CD14-positive monocyte (primary cell): ENCODE measurements around the gene KRTAP21-2. TPM values are rescaled to one million over a fixed set of nuclear protein-coding genes. Genes with fewer than 3 reads are reported as not detected.

Experiments
- DNase-seq, 3 donors: peaks; one replicate each; pipeline ENCODE4 v3.0.0-alpha.2; 2011 to 2022
- H2AFZ ChIP-seq: 2 replicates; pipeline ENCODE4 v1.6.0; 2012; ENCODE audit warnings: mild to moderate bottlenecking, low read depth, low read length, inconsistent platforms; ENCODE audit not compliant: insufficient read depth, poor library complexity, severe bottlenecking
- H3K27ac ChIP-seq, 2 donors: 1 replicate in 1 of 2; 2 replicates in 1 of 2; pipeline ENCODE4 v1.5.1; 2012 to 2013; ENCODE audit warnings: low read length in 2 of 2, control low read depth in 1 of 2, inconsistent platforms in 1 of 2, low read depth in 1 of 2, mild to moderate bottlenecking in 1 of 2
- H3K27me3 ChIP-seq, 2 donors: one replicate each; pipeline versions ENCODE4 v1.6.0 to v1.6.1; 2011 to 2013; ENCODE audit warnings: low read length in 2 of 2; ENCODE audit not compliant: control insufficient read depth in 2 of 2, insufficient read depth in 2 of 2
- H3K36me3 ChIP-seq, 2 donors: replicated peaks in 1 of 2; 1 replicate in 1 of 2; 2 replicates in 1 of 2; pipeline versions ENCODE4 v1.5.1 to v1.6.1; 2012 to 2013; ENCODE audit warnings: low read length in 2 of 2, control low read depth in 1 of 2, inconsistent platforms in 1 of 2, mild to moderate bottlenecking in 1 of 2; ENCODE audit not compliant: insufficient read depth in 2 of 2, control insufficient read depth in 1 of 2
- H3K4me1 ChIP-seq, 2 donors: 1 replicate in 1 of 2; 2 replicates in 1 of 2; pipeline versions ENCODE4 v1.5.1 to v1.6.1; 2012 to 2013; ENCODE audit warnings: low read length in 2 of 2, control low read depth in 1 of 2, inconsistent platforms in 1 of 2, mild to moderate bottlenecking in 1 of 2, moderate library complexity in 1 of 2; ENCODE audit not compliant: insufficient read depth in 2 of 2, control insufficient read depth in 1 of 2
- H3K4me2 ChIP-seq: replicated peaks from 2 replicates; pipeline ENCODE3; 2012; ENCODE audit warnings: low read length, moderate library complexity, mild to moderate bottlenecking; ENCODE audit not compliant: poor library complexity, severe bottlenecking; ENCODE audit errors: extremely low read depth
- H3K4me3 ChIP-seq, 3 experiments: fragments of 200-600 bp in 1 of 3; sonication (generic) in 1 of 3; replicated peaks in 1 of 3; 1 replicate in 2 of 3; 2 replicates in 1 of 3; pipeline ENCODE4 v1.5.1; 2011 to 2013; ENCODE audit warnings: low read length in 3 of 3, mild to moderate bottlenecking in 3 of 3, control low read depth in 2 of 3, low read depth in 2 of 3, inconsistent platforms in 1 of 3, moderate library complexity in 1 of 3
- H3K79me2 ChIP-seq: 2 replicates; pipeline ENCODE4 v1.6.0; 2012; ENCODE audit warnings: mild to moderate bottlenecking, control low read depth, inconsistent platforms, low read length, moderate library complexity; ENCODE audit not compliant: insufficient read depth
- H3K9ac ChIP-seq: 2 replicates; pipeline ENCODE4 v1.6.0; 2017; ENCODE audit warnings: low read length, mild to moderate bottlenecking; ENCODE audit not compliant: insufficient read depth, poor library complexity, severe bottlenecking
- H3K9me3 ChIP-seq, 2 donors: replicated peaks in 1 of 2; 1 replicate in 1 of 2; 2 replicates in 1 of 2; pipeline versions ENCODE4 v1.5.1 to v1.6.1; 2012 to 2013; ENCODE audit warnings: low read length in 2 of 2, control low read depth in 1 of 2; ENCODE audit not compliant: control insufficient read depth in 1 of 2, insufficient read depth in 1 of 2
- H4K20me1 ChIP-seq: 2 replicates; pipeline ENCODE4 v1.6.0; 2012; ENCODE audit warnings: mild to moderate bottlenecking, low read length, control low read depth, moderate library complexity; ENCODE audit not compliant: insufficient read depth
- H3K27ac Mint-ChIP-seq, 7 donors: one replicate each; pipeline ENCODE4 v1.8.0; 2020; ENCODE audit warnings: mild to moderate bottlenecking in 7 of 7, mixed read lengths in 7 of 7, moderate library complexity in 6 of 7, inconsistent platforms in 2 of 7
- H3K27me3 Mint-ChIP-seq, 3 donors: one replicate each; pipeline ENCODE4 v1.8.0; 2021 to 2022; ENCODE audit warnings: low read depth in 3 of 3, mild to moderate bottlenecking in 3 of 3, mixed read lengths in 3 of 3, moderate library complexity in 3 of 3, inconsistent platforms in 1 of 3
- H3K36me3 Mint-ChIP-seq, 2 donors: one replicate each; pipeline ENCODE4 v1.8.0; 2020; ENCODE audit warnings: mixed read lengths in 2 of 2, inconsistent platforms in 1 of 2, mild to moderate bottlenecking in 1 of 2
- H3K4me1 Mint-ChIP-seq: one replicate; pipeline ENCODE4 v1.8.0; 2020; ENCODE audit warnings: mild to moderate bottlenecking, mixed read lengths
- H3K4me3 Mint-ChIP-seq, 2 donors: one replicate each; pipeline ENCODE4 v1.8.0; 2020; ENCODE audit warnings: mild to moderate bottlenecking in 2 of 2, mixed read lengths in 2 of 2, moderate library complexity in 1 of 2
- H3K9me3 Mint-ChIP-seq, 7 donors: one replicate each; pipeline ENCODE4 v1.8.0; 2020 to 2022; ENCODE audit warnings: mixed read lengths in 7 of 7, mild to moderate bottlenecking in 6 of 7, moderate library complexity in 6 of 7, inconsistent platforms in 2 of 7
- CTCF ChIP-seq: fragments of 200-600 bp; IDR thresholded peaks from one replicate; pipeline ENCODE4 v1.8.0; 2022; ENCODE audit warnings: antibody characterized with exemption, mild to moderate bottlenecking
- WGBS: methylation state at CpG from one replicate; pipeline ENCODE4 v1.1.5; 2013; ENCODE audit warnings: missing lambda C conversion rate; ENCODE audit not compliant: insufficient coverage; 5-methylcytosine and 5-hydroxymethylcytosine counted together
- intact Hi-C, 2 donors: fragments of 100-400 bp; cut with micrococcal nuclease; formaldehyde crosslinking; loops; one replicate each; pipeline versions ENCODE4 v1.15.0 to v1.15.1; 2023
- polyA plus RNA-seq, 3 donors: library from polyadenylated mRNA; depleted of rRNA in 1 of 3; unstranded in 2 of 3; stranded (reverse) in 1 of 3; fragments of 300-500 nt in 2 of 3; fragments of >200 nt in 1 of 3; fragmentation: Illumina TruSeq in 2 of 3; gene quantifications; 1 replicate in 2 of 3; 2 replicates in 1 of 3; pipeline ENCODE4 v1.2.3, GENCODE V29; 2012 to 2021

The KRTAP21-2 gene
- polyA plus RNA-seq, 3 donors: not detected

GRCh38 chr21:30713766-30714165 lies 33.3 kb downstream of the KRTAP21-2 start:
- no peak for DNase-seq
- Mint-ChIP-seq H3K36me3 (no peaks in the 10 kb centered on the region), H3K27me3 (no peaks in the 10 kb centered on the region), H3K9me3 (peaks cover 1 to 13% (median 6%) of the 10 kb centered on the region in 7 donors), H3K27ac (no peak overlapping the region), H3K4me3 (no peak overlapping the region), H3K4me1 (no peaks in the 10 kb centered on the region)
- Histone ChIP-seq H3K79me2 (no peaks in the 10 kb centered on the region), H3K36me3 (no peaks in the 10 kb centered on the region), H3K4me3 (no peak overlapping the region), H3K9ac (no peak overlapping the region), H4K20me1 (no peaks in the 10 kb centered on the region), H3K27ac (no peak overlapping the region), H3K27me3 (no peaks in the 10 kb centered on the region), H3K4me2 (no peak overlapping the region), H2AFZ (no peak overlapping the region), H3K4me1 (no peaks in the 10 kb centered on the region), H3K9me3 (peaks cover 4 to 12% of the 10 kb centered on the region in 2 donors)
- intact Hi-C loops: no loop called here
- WGBS: 100% methylated on average over 2 of the region's 3 CpGs
- TF ChIP-seq CTCF: no peak

- H4K20me1 ChIP-seq: no peaks in the 10 kb centered on the region
- H3K9me3 ChIP-seq: peaks cover 5 to 6% of the 10 kb centered on the region in 2 donors
- Mint-ChIP-seq H3K4me1 (no peaks in the 10 kb centered on the region), H3K36me3 (no peaks in the 10 kb centered on the region), H3K9me3 (peaks cover 1 to 13% (median 8%) of the 10 kb centered on the region in 7 donors), H3K4me3 (no peak overlapping the region), H3K27ac (no peak overlapping the region), H3K27me3 (no peaks in the 10 kb centered on the region)
- H3K27ac ChIP-seq: no peak overlapping the region
- DNase-seq: no peak
- H3K36me3 ChIP-seq: no peaks in the 10 kb centered on the region
- no peak overlapping the region for H3K9ac ChIP-seq
- H2AFZ ChIP-seq: no peak overlapping the region
- no peak for TF ChIP-seq CTCF
- H3K4me1 ChIP-seq: no peaks in the 10 kb centered on the region
- H3K27me3 ChIP-seq: no peaks in the 10 kb centered on the region
- H3K4me3 ChIP-seq: no peak overlapping the region
- H3K79me2 ChIP-seq: no peaks in the 10 kb centered on the region
- no peak overlapping the region for H3K4me2 ChIP-seq
- 38% methylated on average over 1 of the region's 3 CpGs for WGBS
- intact Hi-C loops: no loop called here
These were observed 36.6 kb downstream of the KRTAP21-2 start for GRCh38 chr21:30710499-30710898.
